Renal pelvis (tissue), 4 donors: ENCODE results near the gene SYS1. TPM values are rescaled to one million over a fixed set of nuclear protein-coding genes. Genes with fewer than 3 reads are reported as not detected.

Source experiments
- DNase-seq: peaks from one replicate; pipeline ENCODE4 v3.0.0-alpha.2; 2013
- polyA plus RNA-seq, 3 donors: library from polyadenylated mRNA; unstranded; fragments of 120-200 nt; gene quantifications; one replicate each; pipeline ENCODE4 v1.2.1, GENCODE V29; 2013; ENCODE audit not compliant: insufficient read length in 3 of 3

Gene SYS1
- polyA plus RNA-seq, 3 donors = 32.0 to 36.5 (median 36.1) TPM

DNA sequence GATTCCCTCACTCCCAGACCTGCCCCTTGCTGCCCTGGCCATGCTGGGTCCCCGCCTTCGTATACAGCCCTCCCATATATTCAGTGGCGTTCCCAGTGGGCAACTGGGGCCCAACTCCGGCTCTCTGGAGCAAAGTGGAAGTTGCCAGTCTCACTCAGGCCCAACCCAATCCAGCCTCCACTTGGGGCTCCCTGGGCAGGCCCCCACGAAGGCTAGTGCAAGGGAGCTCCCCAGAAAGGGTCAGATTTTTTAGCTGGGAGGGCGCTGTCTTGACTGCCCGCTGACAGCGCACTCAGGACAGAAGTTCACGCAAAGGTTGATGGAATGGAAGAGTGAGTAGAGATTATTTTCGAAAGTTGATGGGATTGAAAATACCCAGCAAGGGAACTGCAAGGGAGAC is 9.3 kb downstream of the SYS1 start:
- no peak for DNase-seq

DNA sequence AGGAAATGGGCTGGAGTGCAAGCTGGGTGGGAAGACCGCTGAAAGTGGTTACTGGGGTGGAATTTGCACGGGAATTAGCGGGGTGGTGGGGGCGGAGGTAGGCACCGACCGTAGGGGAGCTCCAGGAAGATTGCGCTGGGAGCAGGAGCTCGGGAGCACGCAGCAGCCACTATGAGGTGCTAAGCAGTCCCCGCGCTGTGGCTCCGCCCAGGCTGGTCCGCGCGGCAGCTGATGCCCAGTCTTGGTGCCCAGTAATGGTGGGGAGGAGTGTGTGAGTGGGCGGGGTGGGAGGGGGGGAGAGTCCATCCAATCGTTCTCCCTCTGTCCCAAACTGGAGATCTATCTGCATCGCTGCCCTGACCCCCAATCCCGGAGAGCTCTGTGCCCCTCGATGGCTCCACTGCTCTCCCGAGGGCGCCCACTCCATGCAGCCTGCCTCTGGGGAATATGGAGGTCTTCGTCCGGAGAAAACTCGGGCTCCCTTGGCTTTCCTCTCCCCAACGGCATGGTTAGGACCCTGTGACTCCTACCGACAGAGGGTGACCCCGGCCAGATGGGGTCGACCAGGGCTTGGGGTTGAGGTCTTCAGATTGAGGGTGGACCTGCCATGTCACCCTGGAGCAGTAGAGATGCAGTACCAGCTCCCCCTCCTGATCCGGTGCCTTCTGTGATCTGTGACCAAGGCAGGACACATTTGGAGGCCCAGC is 9.8 kb downstream of the SYS1 start:
- no peak for DNase-seq

- peak; percentile 82 for DNase-seq
Observed at GRCh38 chr20:45373353-45374100, 10.6 kb downstream of the SYS1 start.

DNA sequence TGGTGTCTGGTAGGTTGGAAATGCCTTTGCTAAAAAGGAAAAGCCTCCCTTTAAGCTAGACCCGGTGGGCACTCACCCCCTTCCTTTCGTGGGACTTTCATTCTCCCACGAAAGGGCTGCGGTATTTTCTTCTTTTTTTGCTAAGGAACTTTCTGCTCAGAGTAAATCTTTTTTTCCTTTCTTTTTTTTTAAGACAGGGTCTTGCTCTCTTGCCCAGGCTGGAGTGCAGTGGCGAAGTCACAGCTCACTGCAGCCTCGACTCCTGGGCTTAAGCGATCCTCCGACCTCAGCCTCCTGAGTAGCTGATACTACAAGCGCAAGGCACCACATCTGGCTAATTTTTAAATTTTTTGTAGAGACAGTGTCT is 11.1 kb downstream of the SYS1 start:
- no peak for DNase-seq

- DNase-seq = no peak
Observed at GRCh38 chr20:45374966-45375365, 12.0 kb downstream of the SYS1 start.

GRCh38 chr20:45377269-45377668 is 14.3 kb downstream of the SYS1 start:
- peak; percentile 71 for DNase-seq

DNA sequence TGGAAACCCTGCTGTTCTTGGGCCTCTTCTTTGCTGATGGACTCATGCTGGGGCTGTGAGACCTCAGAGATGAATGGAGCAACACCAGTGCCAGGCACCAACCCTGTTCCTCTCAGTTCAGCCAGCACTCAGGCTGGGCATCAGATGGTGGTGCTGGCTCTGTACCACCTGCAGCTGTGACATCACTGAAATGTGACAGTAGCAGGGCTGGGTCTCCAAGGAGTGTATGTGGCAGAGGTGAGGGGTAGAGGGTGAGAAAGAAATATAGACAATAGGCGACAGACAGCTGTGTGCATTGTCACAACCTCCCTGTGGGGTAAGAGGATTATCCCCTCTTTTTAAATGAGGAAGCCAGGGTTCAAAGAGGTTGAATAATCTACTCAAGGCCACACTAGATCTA is 15.2 kb downstream of the SYS1 start, which contains the start of gene TP53TG5:
Gene TP53TG5 (minus strand): TSS at position 135 of the 400 bp plus-strand sequence. CDS start 89 bp downstream, at position 46.
- no peak for DNase-seq

DNA sequence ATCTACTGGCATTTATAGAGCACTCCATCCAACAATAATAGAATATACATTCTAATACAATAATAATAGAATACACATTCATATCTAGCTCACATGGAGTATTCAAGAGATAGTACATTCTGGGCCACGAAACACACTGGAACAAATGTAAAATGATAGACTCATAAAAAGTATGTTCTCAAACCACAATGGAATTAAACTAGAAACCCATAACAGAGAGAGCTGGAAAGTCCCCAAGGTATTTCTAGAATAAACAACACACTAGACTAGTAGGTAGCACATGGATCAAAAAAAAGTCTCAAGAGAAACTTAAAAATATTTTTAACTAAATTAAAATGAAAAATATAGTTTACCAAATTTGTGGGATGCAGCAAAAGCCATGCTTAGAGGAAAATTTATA is 24.3 kb downstream of the SYS1 start:
- DNase-seq = no peak

DNA sequence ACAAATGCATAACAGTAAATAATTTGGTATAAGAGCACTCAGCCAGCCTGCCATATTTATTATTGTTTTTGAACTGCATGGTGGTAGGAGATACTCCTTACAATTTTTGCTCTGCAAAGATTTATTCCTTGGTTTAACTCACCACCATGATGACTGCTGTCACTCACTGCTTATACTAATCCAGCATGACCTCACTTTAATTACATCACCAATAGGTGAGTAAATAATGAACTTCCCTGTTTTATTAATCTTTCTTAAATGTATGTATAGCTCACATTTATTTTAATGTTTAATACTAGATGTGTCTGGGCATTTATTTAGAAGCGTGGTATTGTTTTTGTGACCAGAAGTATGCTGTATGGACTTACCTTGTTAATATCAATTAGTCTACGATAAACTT is 28.0 kb downstream of the SYS1 start:
- DNase-seq = no peak

- no peak for DNase-seq
Observed at GRCh38 chr20:45391559-45391958, 28.6 kb downstream of the SYS1 start.

DNA sequence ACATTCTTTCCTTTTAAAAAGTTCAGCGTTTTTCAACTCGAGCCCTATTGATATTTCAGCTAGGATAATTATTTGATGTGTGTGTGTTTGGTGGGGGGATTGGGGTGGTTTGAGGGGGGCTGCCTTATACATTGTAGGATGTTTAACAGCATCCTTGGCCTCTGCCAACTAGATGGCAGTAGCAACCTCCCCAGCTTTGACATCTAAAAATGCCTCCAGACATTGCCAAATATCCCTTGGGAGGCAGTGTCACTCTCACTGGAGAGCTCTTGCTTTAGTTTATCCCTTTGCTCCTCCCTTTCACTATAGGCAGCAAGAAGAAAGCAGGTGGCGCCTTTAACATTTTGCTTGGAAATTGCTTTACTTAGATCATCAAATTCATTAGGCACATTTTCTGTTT is 29.8 kb downstream of the SYS1 start:
- DNase-seq = no peak

DNA sequence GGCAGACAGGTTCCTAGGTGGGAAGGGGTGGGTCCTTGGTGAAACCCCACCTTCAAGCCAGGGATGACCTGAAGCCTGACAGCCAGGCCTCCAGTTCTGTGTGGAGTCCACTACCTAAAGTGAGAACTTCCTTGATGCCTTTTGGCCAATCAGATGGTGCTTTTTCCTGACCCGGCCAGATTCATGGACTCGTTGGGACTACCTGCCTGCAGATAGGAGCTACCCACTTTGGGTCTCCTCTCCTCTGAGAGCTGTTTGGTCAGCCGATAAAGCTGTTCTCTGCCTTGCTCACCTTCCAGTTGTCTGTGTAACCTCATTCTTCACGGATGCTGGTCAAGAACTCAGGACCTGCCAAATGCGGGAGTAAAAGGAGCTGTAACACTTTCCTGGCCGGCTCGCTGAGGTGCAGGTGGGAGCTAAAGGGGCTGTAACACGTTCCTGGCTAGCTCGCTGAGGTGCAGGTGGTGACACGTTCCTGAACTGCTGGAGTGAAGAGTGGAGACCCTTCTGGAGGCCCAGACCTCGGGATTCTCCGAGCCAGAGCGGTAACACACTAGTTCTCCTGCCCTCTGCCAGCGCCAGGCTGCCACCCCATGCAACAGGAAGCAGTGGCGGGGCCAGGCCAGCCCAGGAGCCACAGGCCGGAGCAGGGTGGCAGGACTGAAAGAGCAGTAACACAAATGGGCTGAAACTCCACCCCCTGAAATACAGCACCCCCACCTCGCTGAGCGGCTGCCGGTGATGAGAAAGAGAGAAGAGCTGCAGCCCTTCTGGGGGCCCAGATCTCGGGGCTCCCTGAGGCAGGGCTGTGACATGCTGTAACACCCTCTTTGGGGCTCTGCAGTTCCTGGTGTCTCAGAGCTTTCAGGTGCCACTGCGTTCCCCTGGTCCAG is 31.5 kb downstream of the SYS1 start:
- no peak for DNase-seq

DNA sequence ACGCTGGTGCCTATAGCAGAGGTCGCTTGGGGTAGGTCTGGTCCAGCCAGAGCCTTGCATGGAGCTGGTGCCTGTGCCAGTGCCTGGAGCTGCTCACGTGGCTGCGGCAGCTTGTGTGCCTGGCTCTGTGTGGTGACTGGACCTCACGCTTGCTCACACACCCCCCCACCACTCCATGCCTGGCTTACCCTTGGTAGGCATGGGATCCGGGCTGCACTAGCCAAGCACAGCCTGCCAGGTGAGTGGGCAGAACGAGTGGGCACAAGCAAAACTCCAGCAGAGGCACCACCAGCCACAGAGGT is 32.1 kb downstream of the SYS1 start:
- DNase-seq = no peak

- DNase-seq = no peak
Observed at GRCh38 chr20:45399018-45399417, 36.1 kb downstream of the SYS1 start.

DNA sequence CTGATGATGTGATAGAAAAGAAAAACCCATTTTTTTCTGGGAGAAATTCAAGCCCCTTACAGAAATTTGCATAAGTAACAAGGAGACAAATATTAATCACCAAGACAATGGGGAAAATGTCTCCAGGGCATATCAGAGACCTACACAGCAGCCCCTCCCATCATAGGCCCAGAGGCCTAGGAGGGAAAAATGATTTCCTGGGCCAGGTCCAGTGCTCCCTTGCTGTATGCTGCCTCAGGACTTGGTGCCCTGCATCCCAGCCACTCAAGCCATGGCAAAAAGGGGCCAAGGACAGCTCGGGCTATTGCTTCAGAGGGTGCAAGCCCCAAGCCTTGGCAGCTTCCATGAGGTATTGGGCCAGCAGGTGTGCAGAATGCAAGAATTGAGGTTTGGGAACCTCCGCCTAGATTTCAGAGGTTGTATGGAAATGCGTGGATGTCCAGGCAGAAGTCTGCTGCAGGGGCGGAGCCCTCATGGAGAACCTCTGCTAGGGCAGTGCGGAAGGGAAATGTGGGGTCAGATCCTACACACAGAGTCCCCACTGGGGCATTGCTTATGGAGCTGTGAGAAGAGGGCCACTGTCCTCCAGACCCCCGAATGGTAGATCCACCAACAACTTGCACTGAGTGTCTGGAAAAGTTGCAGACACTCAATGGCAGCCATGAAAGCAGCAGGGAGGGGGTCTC is 37.5 kb downstream of the SYS1 start:
- no peak for DNase-seq

GRCh38 chr20:45402946-45403345 is 40.0 kb downstream of the SYS1 start:
- DNase-seq = no peak

GRCh38 chr20:45404438-45404837 is 41.5 kb downstream of the SYS1 start:
- no peak for DNase-seq

GRCh38 chr20:45405571-45406259 is 42.8 kb downstream of the SYS1 start:
- peak; percentile 23 for DNase-seq

DNA sequence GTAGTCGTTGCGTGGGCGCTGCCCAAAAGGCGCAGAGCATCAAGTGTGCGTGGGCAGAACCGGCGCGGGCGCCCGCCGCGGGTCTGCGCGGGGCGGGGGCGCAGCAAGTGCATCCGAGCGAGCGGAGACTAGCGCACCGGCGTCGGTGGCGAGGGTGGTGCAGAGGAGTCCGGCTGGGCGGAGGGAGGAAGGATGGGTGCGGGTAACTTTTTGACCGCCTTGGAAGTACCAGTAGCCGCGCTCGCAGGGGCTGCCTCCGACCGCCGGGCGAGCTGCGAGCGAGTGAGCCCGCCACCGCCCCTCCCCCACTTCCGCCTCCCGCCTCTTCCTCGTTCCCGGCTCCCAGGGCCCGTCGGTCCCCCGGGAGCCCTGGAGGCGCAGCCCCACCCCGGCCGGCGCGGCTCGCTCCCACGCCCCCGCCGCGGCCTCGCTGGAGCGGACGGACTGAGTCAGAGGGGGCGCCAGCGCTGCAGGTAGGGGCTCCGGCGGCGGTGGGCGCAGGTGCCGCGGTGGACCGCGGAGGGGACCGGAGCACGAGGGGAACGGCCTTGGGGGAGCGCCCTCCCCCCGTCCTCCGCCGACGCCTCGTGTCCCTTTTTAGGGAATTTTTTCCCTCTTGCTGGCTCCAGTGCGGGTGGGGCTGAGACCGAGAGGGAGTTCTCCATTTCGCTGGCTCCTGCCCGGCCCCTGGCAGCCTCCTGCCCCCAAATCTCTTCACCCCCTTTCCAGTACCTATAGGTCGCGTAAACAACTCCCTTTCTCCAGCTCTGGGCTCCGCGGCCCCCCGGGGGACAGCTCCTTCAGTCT is 43.5 kb downstream of the SYS1 start:
- peak; percentile 28 for DNase-seq

DNA sequence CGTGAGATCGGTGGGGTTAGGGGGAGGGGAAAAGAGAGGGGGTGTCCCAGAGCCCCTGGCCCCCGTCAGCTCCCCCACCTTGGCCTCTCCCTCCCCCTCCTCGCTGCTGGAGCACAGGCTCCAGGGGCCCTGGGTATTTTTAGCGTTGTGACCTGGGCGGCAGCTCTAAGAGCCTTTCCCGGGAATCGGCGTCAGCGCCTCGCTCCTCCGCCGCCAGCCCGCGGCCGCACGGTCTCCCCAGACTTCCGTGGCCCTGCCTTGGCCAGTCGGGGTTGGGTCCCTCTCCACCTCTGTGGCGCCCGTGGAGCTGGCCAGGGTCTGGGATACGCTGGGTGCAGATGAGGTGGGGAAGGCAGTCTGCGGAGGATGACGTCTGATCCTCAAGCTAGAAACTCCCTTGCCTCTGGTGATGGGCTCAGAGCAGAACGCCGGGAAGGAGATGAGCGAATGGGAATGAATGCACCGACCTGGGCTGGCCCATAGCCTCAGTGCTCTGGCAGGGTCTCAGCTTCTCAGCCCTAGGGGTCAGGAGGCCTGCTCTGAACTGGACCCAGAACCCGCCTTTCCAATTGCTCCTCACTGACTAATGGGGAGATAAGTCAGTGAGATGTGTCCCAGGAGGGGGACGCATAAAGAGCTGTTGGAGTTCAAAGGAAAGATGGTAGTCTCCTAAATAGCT is 44.2 kb downstream of the SYS1 start:
- DNase-seq = peak; percentile 28
